PC-9 (cell line): ENCODE data around the gene TRMT112. TPM values are rescaled to one million over a fixed set of nuclear protein-coding genes. Genes with fewer than 3 reads are reported as not detected.

Experiments
- BruUV-seq: library from RNA; stranded (reverse); fragments of 400-500 nt; replicated peaks from 2 replicates; lab custom pipeline; 2021; lab: Mats Ljungman, UMichigan
- CTCF ChIA-PET: fragments of 300-600 bp; sonication (Branson Sonifier 250); formaldehyde crosslinking; loops from one replicate; lab custom pipeline; 2022; ENCODE audit warnings: antibody characterized with exemption; lab: Charles Lee
- POLR2A ChIA-PET: fragments of 300-600 bp; sonication (Branson Sonifier 250); formaldehyde crosslinking; loops from one replicate; lab custom pipeline; 2022; ENCODE audit warnings: antibody characterized with exemption; ENCODE audit not compliant: unreplicated experiment; lab: Charles Lee
- DNase-seq, 2 experiments: peaks; one replicate each; pipeline versions ENCODE4 v3.0.0 to v3.0.0-alpha.2; 2015 to 2022; ENCODE audit warnings: mixed read lengths in 1 of 2
- H2AFZ ChIP-seq: fragments of 200-600 bp; sonication (generic); 2 replicates; pipeline ENCODE4 v1.8.1; 2017; ENCODE audit warnings: antibody characterized with exemption
- H3F3A ChIP-seq: fragments of 200-600 bp; sonication (generic); 2 replicates; pipeline ENCODE4 v1.8.1; 2017; ENCODE audit warnings: antibody characterized with exemption, mild to moderate bottlenecking, low read depth; ENCODE audit not compliant: insufficient read depth
- H3K27ac ChIP-seq: fragments of 200-600 bp; sonication (generic); 2 replicates; pipeline ENCODE4 v1.6.1; 2016; ENCODE audit warnings: mixed run types
- H3K27me3 ChIP-seq: fragments of 200-600 bp; sonication (generic); 2 replicates; pipeline ENCODE4 v1.6.1; 2016; ENCODE audit warnings: low read depth, mixed run types; ENCODE audit not compliant: insufficient read depth
- H3K36me3 ChIP-seq: fragments of 200-600 bp; sonication (generic); 2 replicates; pipeline ENCODE4 v1.6.1; 2016; ENCODE audit warnings: low read depth, mixed run types
- H3K4me1 ChIP-seq: fragments of 200-600 bp; sonication (generic); replicated peaks from 2 replicates; pipeline ENCODE4 v1.6.1; 2016; ENCODE audit warnings: mixed run types; ENCODE audit not compliant: insufficient read depth
- H3K4me2 ChIP-seq: fragments of 200-600 bp; sonication (generic); 2 replicates; pipeline ENCODE4 v1.6.1; 2017; ENCODE audit warnings: mixed run types
- H3K4me3 ChIP-seq: fragments of 200-600 bp; sonication (generic); 2 replicates; pipeline ENCODE4 v1.6.1; 2016; ENCODE audit warnings: mixed run types
- H3K79me2 ChIP-seq: fragments of 200-600 bp; sonication (generic); 2 replicates; pipeline ENCODE4 v1.6.1; 2017; ENCODE audit warnings: low read depth, mixed run types
- H3K9me2 ChIP-seq: fragments of 200-600 bp; sonication (generic); 2 replicates; pipeline ENCODE4 v1.8.1; 2017; ENCODE audit warnings: mild to moderate bottlenecking; ENCODE audit not compliant: insufficient read depth
- H3K9me3 ChIP-seq: fragments of 200-600 bp; sonication (generic); 2 replicates; pipeline ENCODE4 v1.8.1; 2016; ENCODE audit warnings: low read depth; ENCODE audit not compliant: insufficient read depth
- H4K20me1 ChIP-seq: fragments of 200-600 bp; sonication (generic); 2 replicates; pipeline ENCODE4 v1.8.1; 2017; ENCODE audit not compliant: insufficient read depth
- CTCF ChIP-seq: fragments of 200-600 bp; sonication (generic); conservative IDR thresholded peaks from 2 replicates; pipeline ENCODE4 v1.6.1; 2017; ENCODE audit warnings: mixed run types, antibody characterized with exemption, mild to moderate bottlenecking, moderate library complexity
- EZH2 ChIP-seq: fragments of 200-600 bp; sonication (generic); IDR thresholded peaks from 2 replicates; pipeline ENCODE4 v1.8.0; 2017; ENCODE audit warnings: antibody characterized with exemption, low read depth
- intact Hi-C: fragments of 100-400 bp; cut with micrococcal nuclease; formaldehyde crosslinking; loops from one replicate; pipeline ENCODE4 v1.10.0; 2022; ENCODE audit not compliant: unreplicated experiment
- total RNA-seq: library from RNA; stranded (reverse); gene quantifications from 2 replicates; pipeline ENCODE4 v1.2.3, GENCODE V29; 2021

TRMT112 gene
- total RNA-seq, 1 experiment from 2014 or later, result 275 TPM

- H3K4me3 ChIP-seq, result no peak within 1 kb of the TSS
- no peaks in the 10 kb centered on the region for H3K9me3 ChIP-seq
- H3K79me2 ChIP-seq, result no peaks in the 10 kb centered on the region
- ChIA-PET POLR2A (no interaction called here), CTCF (no interaction called here)
- intact Hi-C loops, result no loop called here
- no peaks in the 10 kb centered on the region for H3K27me3 ChIP-seq
- no peaks in the 10 kb centered on the region for H4K20me1 ChIP-seq
- no TSS peak for BruUV-seq
- H3K4me1 ChIP-seq, result peaks cover 28% of the 10 kb centered on the region
- DNase-seq, result no peak
- no peaks in the 10 kb centered on the region for H3K9me2 ChIP-seq
- no peak within 1 kb of the TSS for H2AFZ ChIP-seq
- H3F3A ChIP-seq, result peaks cover 20% of the 10 kb centered on the region
- TF ChIP-seq CTCF (no peak), EZH2 (no peak)
- H3K27ac ChIP-seq, result no peak within 1 kb of the TSS
- H3K36me3 ChIP-seq, result no peaks in the 10 kb centered on the region
- no peak within 1 kb of the TSS for H3K4me2 ChIP-seq
Measured at GRCh38 chr11:64339754-64340408, 22.5 kb upstream of the TRMT112 start, which contains the start of gene CCDC88B. Gene CCDC88B (plus strand): TSS chr11:64340204. CDS start chr11:64340267, 63 bp downstream.

- ChIA-PET CTCF (no interaction called here), POLR2A (no interaction called here)
- no peaks in the 10 kb centered on the region for H3K9me2 ChIP-seq
- peaks cover 34% of the 10 kb centered on the region for H3K4me1 ChIP-seq
- DNase-seq, result no peak
- H3K27ac ChIP-seq, result no peak overlapping the region
- no peaks in the 10 kb centered on the region for H3K27me3 ChIP-seq
- H4K20me1 ChIP-seq, result no peaks in the 10 kb centered on the region
- H3K79me2 ChIP-seq, result no peaks in the 10 kb centered on the region
- BruUV-seq, result no TSS peak
- intact Hi-C loops, result no loop called here
- no peaks in the 10 kb centered on the region for H3K36me3 ChIP-seq
- no peak for TF ChIP-seq EZH2
- TF ChIP-seq CTCF, result no peak
- no peak overlapping the region for H3K4me3 ChIP-seq
- no peak overlapping the region for H2AFZ ChIP-seq
- no peaks in the 10 kb centered on the region for H3K9me3 ChIP-seq
- H3K4me2 ChIP-seq, result no peak overlapping the region
- peaks cover 26% of the 10 kb centered on the region for H3F3A ChIP-seq
Measured at GRCh38 chr11:64339286-64339685, 21.9 kb upstream of the TRMT112 start.

GRCh38 chr11:64338716-64339115 lies 21.4 kb upstream of the TRMT112 start:
- Histone ChIP-seq H2AFZ (no peak overlapping the region), H4K20me1 (no peaks in the 10 kb centered on the region), H3K4me3 (no peak overlapping the region), H3K36me3 (no peaks in the 10 kb centered on the region), H3F3A (peaks cover 29% of the 10 kb centered on the region), H3K4me1 (peaks cover 36% of the 10 kb centered on the region), H3K27me3 (no peaks in the 10 kb centered on the region), H3K79me2 (no peaks in the 10 kb centered on the region), H3K27ac (no peak overlapping the region), H3K9me3 (no peaks in the 10 kb centered on the region), H3K4me2 (no peak overlapping the region), H3K9me2 (no peaks in the 10 kb centered on the region)
- DNase-seq, result no peak
- TF ChIP-seq CTCF (no peak), EZH2 (no peak)
- intact Hi-C loops, result no loop called here
- BruUV-seq, result no TSS peak
- ChIA-PET CTCF (interaction anchor here (1.4 kb wide), 1 partner anchor 21 kb away, joined by 3 read pairs; the partner anchor contains the start of genes PRDX5 and TRMT112), POLR2A (no interaction called here)
